Caco-2 (cell line): Measurements from ENCODE around the gene SIRT3. TPM values are rescaled to one million over a fixed set of nuclear protein-coding genes. Genes with fewer than 3 reads are reported as not detected.

Source experiments
- BruUV-seq: library from RNA; stranded (reverse); fragments of 400-500 nt; replicated peaks from 2 replicates; lab custom pipeline; 2021; lab: Mats Ljungman, UMichigan
- CTCF ChIA-PET: fragments of 300-600 bp; sonication (Branson Sonifier 250); formaldehyde crosslinking; loops from one replicate; lab custom pipeline; 2022; ENCODE audit warnings: antibody characterized with exemption; lab: Charles Lee
- POLR2A ChIA-PET: fragments of 300-600 bp; sonication (Branson Sonifier 250); formaldehyde crosslinking; loops from one replicate; lab custom pipeline; 2022; ENCODE audit warnings: antibody characterized with exemption; lab: Charles Lee
- DNase-seq, 2 experiments: peaks; one replicate each; pipeline versions ENCODE4 v3.0.0 to v3.0.0-alpha.2; 2020 to 2022
- H3K27me3 ChIP-seq: replicated peaks from 2 replicates; pipeline ENCODE4 v1.6.0; 2011; ENCODE audit warnings: low read length; ENCODE audit not compliant: control insufficient read depth, insufficient read depth
- H3K36me3 ChIP-seq: 2 replicates; pipeline ENCODE4 v1.5.1; 2011; ENCODE audit warnings: low read length; ENCODE audit not compliant: control insufficient read depth, insufficient read depth
- H3K4me1 ChIP-seq: fragments of 250-450 bp; sonication (Bioruptor Pico); 2 replicates; pipeline ENCODE4 v1.5.1; 2020; ENCODE audit warnings: mild to moderate bottlenecking
- H3K4me3 ChIP-seq: 2 replicates; pipeline ENCODE4 v1.5.1; 2011; ENCODE audit warnings: low read depth, mild to moderate bottlenecking, control low read depth, low read length
- H3K9me3 ChIP-seq: fragments of 250-450 bp; sonication (Bioruptor Pico); 2 replicates; pipeline ENCODE4 v1.5.1; 2020; ENCODE audit warnings: mild to moderate bottlenecking, moderate library complexity
- H3K27ac Mint-ChIP-seq: one replicate; pipeline ENCODE4 v1.8.0; 2022; ENCODE audit warnings: mixed read lengths; ENCODE audit not compliant: unreplicated experiment
- H3K27me3 Mint-ChIP-seq: one replicate; pipeline ENCODE4 v1.8.0; 2022; ENCODE audit warnings: mixed read lengths; ENCODE audit not compliant: insufficient read depth, unreplicated experiment
- H3K36me3 Mint-ChIP-seq: one replicate; pipeline ENCODE4 v1.8.0; 2022; ENCODE audit warnings: mild to moderate bottlenecking, mixed read lengths; ENCODE audit not compliant: insufficient read depth, unreplicated experiment
- H3K4me1 Mint-ChIP-seq: one replicate; pipeline ENCODE4 v1.8.0; 2022; ENCODE audit warnings: low read depth, mixed read lengths; ENCODE audit not compliant: unreplicated experiment
- H3K4me3 Mint-ChIP-seq: one replicate; pipeline ENCODE4 v1.8.0; 2022; ENCODE audit warnings: mild to moderate bottlenecking, moderate library complexity, mixed read lengths; ENCODE audit not compliant: unreplicated experiment
- H3K9me3 Mint-ChIP-seq: one replicate; pipeline ENCODE4 v1.8.0; 2022; ENCODE audit warnings: mixed read lengths; ENCODE audit not compliant: unreplicated experiment
- CTCF ChIP-seq, 2 experiments: fragments of 200-600 bp in 1 of 2; IDR thresholded peaks; 1 replicate in 1 of 2; 2 replicates in 1 of 2; pipeline versions ENCODE4 v1.5.1 to v1.8.0; 2011 to 2022; ENCODE audit warnings: antibody characterized with exemption in 1 of 2, control low read depth in 1 of 2, inconsistent platforms in 1 of 2, low read depth in 1 of 2, low read length in 1 of 2, mild to moderate bottlenecking in 1 of 2, moderate library complexity in 1 of 2; ENCODE audit not compliant: insufficient read depth in 1 of 2, severe bottlenecking in 1 of 2, unreplicated experiment in 1 of 2
- intact Hi-C: fragments of 100-400 bp; cut with micrococcal nuclease; formaldehyde crosslinking; loops from one replicate; pipeline ENCODE4 v1.10.0; 2022; ENCODE audit not compliant: unreplicated experiment
- total RNA-seq: library from RNA; stranded (reverse); gene quantifications from 2 replicates; pipeline ENCODE4 v1.2.3, GENCODE V29; 2022

The SIRT3 gene
- total RNA-seq, 1 experiment from 2014 or later, result 24.6 TPM

DNA sequence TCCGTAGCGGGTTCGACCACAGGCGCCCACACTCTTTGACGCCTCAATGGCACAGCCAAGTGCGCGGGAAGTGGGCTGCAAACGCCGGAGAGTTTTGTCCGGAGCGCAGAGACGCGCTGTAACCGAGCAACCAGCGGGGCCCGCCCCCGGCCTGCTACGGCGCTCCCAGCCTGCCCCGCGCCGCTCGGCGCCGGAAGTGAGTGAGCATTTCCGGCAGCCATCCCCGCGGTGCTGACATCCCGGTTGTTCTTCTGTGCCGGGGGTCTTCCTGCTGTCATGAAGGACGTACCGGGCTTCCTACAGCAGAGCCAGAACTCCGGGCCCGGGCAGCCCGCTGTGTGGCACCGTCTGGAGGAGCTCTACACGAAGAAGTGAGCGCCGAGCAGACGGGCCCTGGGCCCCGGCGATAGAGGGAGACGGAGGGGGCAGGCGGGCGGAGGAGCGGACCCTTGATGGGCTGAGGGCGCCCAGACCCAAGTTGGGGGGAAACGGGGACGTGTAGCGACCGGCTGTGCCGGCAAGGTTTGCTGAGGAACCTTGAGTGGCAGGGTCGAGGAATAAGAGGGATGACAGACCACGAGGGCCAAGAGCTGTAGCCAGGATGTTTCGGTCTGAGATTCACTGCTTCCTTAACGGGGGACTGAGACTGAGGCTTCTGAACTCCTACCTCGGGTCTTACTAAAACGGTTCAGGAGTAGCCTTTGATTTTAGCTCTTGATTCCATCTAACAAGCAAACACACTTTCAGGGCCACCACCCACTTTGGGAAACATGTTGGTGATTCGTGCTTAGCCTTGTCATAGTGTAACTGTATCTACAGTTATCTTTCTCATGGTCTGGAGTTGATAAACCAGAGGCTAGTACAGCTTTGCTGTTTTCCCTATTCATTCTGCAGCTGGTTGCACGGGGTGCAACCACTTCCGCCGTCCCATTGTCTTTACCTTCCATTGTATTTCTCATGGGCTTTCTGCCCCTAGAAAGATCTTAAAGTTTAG is 929 bp upstream of the SIRT3 start, which contains the start of gene PSMD13:
Gene PSMD13, plus strand, starts transcription at position 203 of the 994 bp plus-strand sequence. Its CDS starts 74 bp downstream, at position 277.
- H3K4me1 ChIP-seq, result peaks cover 8% of the 10 kb centered on the region; the same call in 1 of the 2 replicates
- H3K36me3 ChIP-seq, result peaks cover 2% of the 10 kb centered on the region; the same call in 1 of the 2 replicates
- Mint-ChIP-seq H3K36me3 (peaks cover 41% of the 10 kb centered on the region), H3K9me3 (no peaks in the 10 kb centered on the region), H3K4me1 (no peaks in the 10 kb centered on the region), H3K27me3 (no peaks in the 10 kb centered on the region), H3K27ac (peak within 1 kb of the TSS; percentile 89), H3K4me3 (peak within 1 kb of the TSS; percentile 81)
- H3K9me3 ChIP-seq, result no peaks in the 10 kb centered on the region
- TF ChIP-seq CTCF (IDR thresholded peaks at IDR 0.05; ENCODE audit: insufficient read depth in 1 of 2, low read depth in 1 of 2, low read length in 1 of 2, severe bottlenecking in 1 of 2, unreplicated experiment in 1 of 2), result no peak
- no peaks in the 10 kb centered on the region for H3K27me3 ChIP-seq
- POLR2A ChIA-PET, result interaction anchor here (0.5 to 2.5 kb wide), 4 partner anchors 21 to 541 kb away, joined by 3 to 10 read pairs (median 8); partner anchors contain the start of genes BET1L and RIC8A
- peak within 1 kb of the TSS; percentile 88 for H3K4me3 ChIP-seq
- TSS peak; percentile 45 for BruUV-seq
- intact Hi-C loops, result loop anchor here (2.0 kb wide), 1 partner anchor 28 kb away; no protein-coding TSS in a partner anchor
- DNase-seq, result peak; percentile 77 to 89
- CTCF ChIA-PET, result interaction anchor here (1.7 kb wide), 1 partner anchor 14 kb away, joined by 6 read pairs; no protein-coding TSS in a partner anchor

DNA sequence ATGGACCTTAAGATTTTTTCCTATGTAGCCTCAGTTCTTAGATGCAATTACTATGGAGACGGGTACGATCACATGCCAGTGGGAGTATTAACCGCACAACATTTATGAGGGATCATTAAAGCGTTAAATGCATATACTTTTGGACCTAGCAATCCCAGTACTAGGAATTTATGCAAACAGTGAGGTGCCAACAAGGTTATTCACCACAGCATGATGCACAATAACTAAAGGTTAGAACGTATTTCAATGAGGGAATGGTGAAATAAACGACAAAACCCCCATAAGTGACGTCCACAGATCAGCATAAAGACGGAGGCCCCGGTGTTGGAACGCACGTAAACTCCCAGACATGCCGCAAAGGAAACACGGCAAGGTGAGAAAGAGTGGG is 539 bp downstream of the SIRT3 start:
- peak overlapping the region; percentile 81 for H3K4me3 Mint-ChIP-seq
- Histone ChIP-seq H3K4me1 (peaks cover 8% of the 10 kb centered on the region; the same call in 1 of the 2 replicates), H3K36me3 (no peaks in the 10 kb centered on the region), H3K4me3 (peak overlapping the region; percentile 87), H3K9me3 (no peaks in the 10 kb centered on the region), H3K27me3 (no peaks in the 10 kb centered on the region)
- H3K27me3 Mint-ChIP-seq, result no peaks in the 10 kb centered on the region
- peaks cover 34% of the 10 kb centered on the region for H3K36me3 Mint-ChIP-seq
- TF ChIP-seq CTCF (IDR thresholded peaks at IDR 0.05; ENCODE audit: insufficient read depth in 1 of 2, low read depth in 1 of 2, low read length in 1 of 2, severe bottlenecking in 1 of 2, unreplicated experiment in 1 of 2), result no peak
- CTCF ChIA-PET, result no interaction called here
- H3K4me1 Mint-ChIP-seq, result no peaks in the 10 kb centered on the region
- H3K9me3 Mint-ChIP-seq, result no peaks in the 10 kb centered on the region
- intact Hi-C loops, result no loop called here
- DNase-seq, result no peak
- H3K27ac Mint-ChIP-seq, result peak overlapping the region; percentile 89
- POLR2A ChIA-PET, result interaction anchor here (1.0 kb wide), 1 partner anchor 28 kb away, joined by 6 read pairs; the partner anchor contains the start of genes BET1L and RIC8A
- BruUV-seq, result no TSS peak

- ChIA-PET POLR2A (interaction anchor here (1.0 kb wide), 1 partner anchor 28 kb away, joined by 6 read pairs; the partner anchor contains the start of genes BET1L and RIC8A), CTCF (no interaction called here)
- no peak for DNase-seq
- Histone ChIP-seq H3K36me3 (no peaks in the 10 kb centered on the region), H3K4me3 (peak overlapping the region; percentile 87), H3K27me3 (no peaks in the 10 kb centered on the region), H3K9me3 (no peaks in the 10 kb centered on the region), H3K4me1 (peaks cover 8% of the 10 kb centered on the region; the same call in 1 of the 2 replicates)
- Mint-ChIP-seq H3K4me1 (no peaks in the 10 kb centered on the region), H3K27ac (peak overlapping the region; percentile 89), H3K36me3 (peaks cover 29% of the 10 kb centered on the region), H3K9me3 (no peaks in the 10 kb centered on the region), H3K4me3 (peak overlapping the region; percentile 81), H3K27me3 (no peaks in the 10 kb centered on the region)
- no peak for TF ChIP-seq CTCF (IDR thresholded peaks at IDR 0.05; ENCODE audit: insufficient read depth in 1 of 2, low read depth in 1 of 2, low read length in 1 of 2, severe bottlenecking in 1 of 2, unreplicated experiment in 1 of 2)
- intact Hi-C loops, result no loop called here
- TSS peak; percentile 64 for BruUV-seq
These were observed 962 bp downstream of the SIRT3 start for GRCh38 chr11:235180-235579.
